Ishikawa (cell line): ENCODE measurements around the gene SLC24A3.

Experiments used
- CEBPB ChIP-seq: IDR thresholded peaks from 2 replicates; pipeline ENCODE4 v1.6.1; 2012
- CREB1 ChIP-seq: IDR thresholded peaks from 2 replicates; pipeline ENCODE4 v1.6.1; 2012; ENCODE audit warnings: low read depth
- EGR1 ChIP-seq: IDR thresholded peaks from 2 replicates; pipeline ENCODE4 v1.6.1; 2012
- EP300 ChIP-seq: IDR thresholded peaks from 2 replicates; pipeline ENCODE4 v1.6.1; 2012; ENCODE audit warnings: borderline replicate concordance
- FOXM1 ChIP-seq: IDR thresholded peaks from 2 replicates; pipeline ENCODE4 v1.6.1; 2012; ENCODE audit warnings: low read depth, borderline replicate concordance
- RAD21 ChIP-seq: IDR thresholded peaks from 2 replicates; pipeline ENCODE4 v1.6.1; 2012; ENCODE audit warnings: low read depth
- TCF12 ChIP-seq: IDR thresholded peaks from 2 replicates; pipeline ENCODE4 v1.6.1; 2012; ENCODE audit warnings: low read depth
- USF1 ChIP-seq: IDR thresholded peaks from 2 replicates; pipeline ENCODE4 v1.6.1; 2012
- YY1 ChIP-seq: IDR thresholded peaks from 2 replicates; pipeline ENCODE4 v1.6.1; 2012; ENCODE audit warnings: low read depth
- ZBTB7A ChIP-seq: IDR thresholded peaks from 2 replicates; pipeline ENCODE4 v1.6.1; 2012; ENCODE audit warnings: low read depth

GRCh38 chr20:19660808-19661378 lies 448.5 kb downstream of the SLC24A3 start:
- TF ChIP-seq USF1, result no peak
- no peak for TF ChIP-seq FOXM1
- no peak for TF ChIP-seq RAD21
- no peak for TF ChIP-seq CREB1
- TF ChIP-seq EGR1, result no peak
- TF ChIP-seq ZBTB7A, result no peak
- TF ChIP-seq YY1, result no peak
- no peak for TF ChIP-seq TCF12
- TF ChIP-seq CEBPB, result no peak
- TF ChIP-seq EP300, result no peak
